Panc1 (cell line): Measurements from ENCODE around the gene FAM149B1. TPM values are rescaled to one million over a fixed set of nuclear protein-coding genes. Genes with fewer than 3 reads are reported as not detected.

Experiments used
- ATAC-seq: fragments of 200-7000 bp; cut with Tn5 transposase; 2 replicates; pipeline ENCODE4 v1.9.1; 2020; ENCODE audit warnings: mild to moderate bottlenecking, moderate library complexity
- BruUV-seq: library from RNA; stranded (reverse); fragments of 400-500 nt; replicated peaks from 2 replicates; lab custom pipeline; 2021; lab: Mats Ljungman, UMichigan
- CTCF ChIA-PET: fragments of 300-600 bp; sonication (Branson Sonifier 250); formaldehyde crosslinking; loops from one replicate; lab custom pipeline; 2022; ENCODE audit warnings: antibody characterized with exemption; lab: Charles Lee
- POLR2A ChIA-PET: fragments of 300-600 bp; sonication (Branson Sonifier 250); formaldehyde crosslinking; loops from one replicate; lab custom pipeline; 2022; ENCODE audit warnings: antibody characterized with exemption; lab: Charles Lee
- DNase-seq: peaks from one replicate; pipeline ENCODE4 v3.0.0-alpha.2; 2010; ENCODE audit warnings: low read depth, low spot score
- H3K27ac ChIP-seq: 2 replicates; pipeline ENCODE4 v1.5.1; 2011; ENCODE audit warnings: mild to moderate bottlenecking, low read length, inconsistent platforms
- H3K27me3 ChIP-seq: fragments of 200-500 bp; sonication (Bioruptor generic); 2 replicates; pipeline ENCODE4 v1.6.0; 2014; ENCODE audit warnings: low read length, inconsistent platforms; ENCODE audit not compliant: control insufficient read depth, insufficient read depth
- H3K36me3 ChIP-seq: fragments of 200-500 bp; sonication (Bioruptor generic); 2 replicates; pipeline ENCODE4 v1.5.1; 2014; ENCODE audit warnings: inconsistent platforms, mild to moderate bottlenecking, low read length, moderate library complexity; ENCODE audit not compliant: control insufficient read depth, insufficient read depth
- H3K4me1 ChIP-seq: 2 replicates; pipeline ENCODE4 v1.5.1; 2011; ENCODE audit warnings: inconsistent platforms, mild to moderate bottlenecking, low read length, moderate library complexity; ENCODE audit not compliant: control insufficient read depth, insufficient read depth
- H3K4me3 ChIP-seq, 2 experiments: 2 replicates each; pipeline ENCODE4 v1.5.1; 2011 to 2012; ENCODE audit warnings: low read depth in 2 of 2, low read length in 2 of 2, mild to moderate bottlenecking in 2 of 2, inconsistent platforms in 1 of 2, moderate library complexity in 1 of 2
- H3K9me3 ChIP-seq: fragments of 200-500 bp; sonication (Bioruptor generic); 2 replicates; pipeline ENCODE4 v1.5.1; 2014; ENCODE audit warnings: low read depth, mild to moderate bottlenecking, inconsistent platforms, low read length, moderate library complexity; ENCODE audit not compliant: control insufficient read depth, insufficient read depth
- POLR2AphosphoS5 ChIP-seq: IDR thresholded peaks from 2 replicates; pipeline ENCODE4 v1.6.1; 2012; ENCODE audit warnings: mild to moderate bottlenecking, low read depth, low read length, moderate library complexity
- SIN3A ChIP-seq: IDR thresholded peaks from 2 replicates; pipeline ENCODE4 v1.6.1; 2012; ENCODE audit warnings: low read depth, mild to moderate bottlenecking, low read length, moderate library complexity, borderline replicate concordance; ENCODE audit not compliant: insufficient read depth
- TCF7L2 ChIP-seq: IDR thresholded peaks from 2 replicates; pipeline ENCODE4 v1.6.1; 2011; ENCODE audit warnings: mild to moderate bottlenecking, low read depth, low read length, inconsistent platforms
- in situ Hi-C: cut with HindIII; loops from 2 replicates; pipeline ENCODE4 v1.10.0; 2016; ENCODE audit warnings: low sequenced_read_pairs, low pct_unique_long_range_greater_than_20kb
- intact Hi-C: fragments of 100-400 bp; cut with micrococcal nuclease; formaldehyde crosslinking; loops from one replicate; pipeline ENCODE4 v1.10.0; 2022; ENCODE audit not compliant: unreplicated experiment
- total RNA-seq: library from RNA; stranded (reverse); gene quantifications from one replicate; pipeline ENCODE4 v1.2.1, GENCODE V29; 2021; ENCODE audit not compliant: unreplicated experiment
- TF ChIP-seq, protein P1 (sequence below), 2 experiments: IDR thresholded peaks; 2 replicates each; pipeline ENCODE4 v1.6.1; 2011 to 2012; ENCODE audit warnings: low read depth in 2 of 2, control low read depth in 1 of 2, low read length in 1 of 2, mild to moderate bottlenecking in 1 of 2, moderate library complexity in 1 of 2; ENCODE audit not compliant: insufficient read depth in 1 of 2
- TF ChIP-seq, protein P2 (sequence below): fragments of 450-650 bp; IDR thresholded peaks from 2 replicates; pipeline ENCODE4 v1.5.1; 2017; ENCODE audit warnings: mild to moderate bottlenecking

The FAM149B1 gene
- total RNA-seq, 1 experiment from 2014 or later: 20.8 TPM

DNA sequence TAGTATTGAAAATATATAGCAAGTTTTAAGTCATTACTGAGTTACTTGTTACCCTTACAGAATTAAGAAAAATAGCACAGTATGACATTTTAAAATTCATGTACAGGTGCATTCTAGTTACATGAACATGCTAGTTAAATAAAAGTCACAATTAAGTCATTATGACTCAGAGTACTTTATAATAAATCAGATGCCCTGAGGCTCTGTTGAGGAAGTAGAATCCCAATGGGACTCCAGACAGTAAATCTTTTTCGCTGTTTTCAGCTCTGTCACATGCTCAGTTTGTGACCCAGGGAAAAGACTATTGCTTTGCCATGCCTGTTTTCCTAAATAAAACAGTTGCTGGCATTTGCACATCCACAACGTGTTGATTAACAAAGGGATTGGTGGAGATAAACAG lies 36.6 kb upstream of the FAM149B1 start:
- ATAC-seq (peak; percentile 58; the same call in 1 of the 2 replicates), DNase-seq (no peak)
- POLR2A ChIA-PET: no interaction called here
- CTCF ChIA-PET: no interaction called here
- Histone ChIP-seq H3K36me3 (peaks cover 44% of the 10 kb centered on the region), H3K27me3 (no peaks in the 10 kb centered on the region), H3K4me1 (peaks cover 10% of the 10 kb centered on the region), H3K4me3 (no peak overlapping the region), H3K27ac (no peak overlapping the region), H3K9me3 (no peaks in the 10 kb centered on the region)
- BruUV-seq: TSS peak; percentile 69
- TF ChIP-seq, protein P1, sequence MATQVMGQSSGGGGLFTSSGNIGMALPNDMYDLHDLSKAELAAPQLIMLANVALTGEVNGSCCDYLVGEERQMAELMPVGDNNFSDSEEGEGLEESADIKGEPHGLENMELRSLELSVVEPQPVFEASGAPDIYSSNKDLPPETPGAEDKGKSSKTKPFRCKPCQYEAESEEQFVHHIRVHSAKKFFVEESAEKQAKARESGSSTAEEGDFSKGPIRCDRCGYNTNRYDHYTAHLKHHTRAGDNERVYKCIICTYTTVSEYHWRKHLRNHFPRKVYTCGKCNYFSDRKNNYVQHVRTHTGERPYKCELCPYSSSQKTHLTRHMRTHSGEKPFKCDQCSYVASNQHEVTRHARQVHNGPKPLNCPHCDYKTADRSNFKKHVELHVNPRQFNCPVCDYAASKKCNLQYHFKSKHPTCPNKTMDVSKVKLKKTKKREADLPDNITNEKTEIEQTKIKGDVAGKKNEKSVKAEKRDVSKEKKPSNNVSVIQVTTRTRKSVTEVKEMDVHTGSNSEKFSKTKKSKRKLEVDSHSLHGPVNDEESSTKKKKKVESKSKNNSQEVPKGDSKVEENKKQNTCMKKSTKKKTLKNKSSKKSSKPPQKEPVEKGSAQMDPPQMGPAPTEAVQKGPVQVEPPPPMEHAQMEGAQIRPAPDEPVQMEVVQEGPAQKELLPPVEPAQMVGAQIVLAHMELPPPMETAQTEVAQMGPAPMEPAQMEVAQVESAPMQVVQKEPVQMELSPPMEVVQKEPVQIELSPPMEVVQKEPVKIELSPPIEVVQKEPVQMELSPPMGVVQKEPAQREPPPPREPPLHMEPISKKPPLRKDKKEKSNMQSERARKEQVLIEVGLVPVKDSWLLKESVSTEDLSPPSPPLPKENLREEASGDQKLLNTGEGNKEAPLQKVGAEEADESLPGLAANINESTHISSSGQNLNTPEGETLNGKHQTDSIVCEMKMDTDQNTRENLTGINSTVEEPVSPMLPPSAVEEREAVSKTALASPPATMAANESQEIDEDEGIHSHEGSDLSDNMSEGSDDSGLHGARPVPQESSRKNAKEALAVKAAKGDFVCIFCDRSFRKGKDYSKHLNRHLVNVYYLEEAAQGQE (IDR thresholded peaks at IDR 0.05; ENCODE audit: insufficient read depth in 1 of 2, low read depth in 2 of 2, low read length in 1 of 2): no peak
- no peak for TF ChIP-seq SIN3A
- TF ChIP-seq, protein P2, sequence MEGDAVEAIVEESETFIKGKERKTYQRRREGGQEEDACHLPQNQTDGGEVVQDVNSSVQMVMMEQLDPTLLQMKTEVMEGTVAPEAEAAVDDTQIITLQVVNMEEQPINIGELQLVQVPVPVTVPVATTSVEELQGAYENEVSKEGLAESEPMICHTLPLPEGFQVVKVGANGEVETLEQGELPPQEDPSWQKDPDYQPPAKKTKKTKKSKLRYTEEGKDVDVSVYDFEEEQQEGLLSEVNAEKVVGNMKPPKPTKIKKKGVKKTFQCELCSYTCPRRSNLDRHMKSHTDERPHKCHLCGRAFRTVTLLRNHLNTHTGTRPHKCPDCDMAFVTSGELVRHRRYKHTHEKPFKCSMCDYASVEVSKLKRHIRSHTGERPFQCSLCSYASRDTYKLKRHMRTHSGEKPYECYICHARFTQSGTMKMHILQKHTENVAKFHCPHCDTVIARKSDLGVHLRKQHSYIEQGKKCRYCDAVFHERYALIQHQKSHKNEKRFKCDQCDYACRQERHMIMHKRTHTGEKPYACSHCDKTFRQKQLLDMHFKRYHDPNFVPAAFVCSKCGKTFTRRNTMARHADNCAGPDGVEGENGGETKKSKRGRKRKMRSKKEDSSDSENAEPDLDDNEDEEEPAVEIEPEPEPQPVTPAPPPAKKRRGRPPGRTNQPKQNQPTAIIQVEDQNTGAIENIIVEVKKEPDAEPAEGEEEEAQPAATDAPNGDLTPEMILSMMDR: no peak
- no peak for TF ChIP-seq TCF7L2
- no peak for TF ChIP-seq POLR2AphosphoS5
- in situ Hi-C loops: no loop called here
- intact Hi-C loops: no loop called here

GRCh38 chr10:73131913-73132686 lies 35.8 kb upstream of the FAM149B1 start:
- ChIA-PET POLR2A (no interaction called here), CTCF (no interaction called here)
- Histone ChIP-seq H3K9me3 (no peaks in the 10 kb centered on the region), H3K27ac (no peak overlapping the region), H3K4me1 (peaks cover 10% of the 10 kb centered on the region), H3K36me3 (peaks cover 52% of the 10 kb centered on the region), H3K27me3 (no peaks in the 10 kb centered on the region), H3K4me3 (no peak overlapping the region)
- DNase-seq (no peak), ATAC-seq (no peak)
- intact Hi-C loops (no loop called here), in situ Hi-C loops (no loop called here)
- TF ChIP-seq, protein P1 (IDR thresholded peaks at IDR 0.05; ENCODE audit: insufficient read depth in 1 of 2, low read depth in 2 of 2, low read length in 1 of 2): no peak
- TF ChIP-seq TCF7L2 (no peak), SIN3A (no peak), POLR2AphosphoS5 (no peak)
- TF ChIP-seq, protein P2: no peak
- no TSS peak for BruUV-seq
